GM21360 (cell line): ENCODE measurements around the gene KCNJ18.
"Not testable (repeated sequence)": the region's sequence is repeated elsewhere in the genome, so short reads cannot be mapped to it uniquely, and the experiment has no call there.

Experiments
- ATAC-seq: cut with Tn5 transposase; IDR thresholded peaks from one replicate; pipeline ENCODE4 v1.9.1; 2021; ENCODE audit warnings: mild to moderate bottlenecking, moderate library complexity; ENCODE audit not compliant: unreplicated experiment

KCNJ18 gene

DNA sequence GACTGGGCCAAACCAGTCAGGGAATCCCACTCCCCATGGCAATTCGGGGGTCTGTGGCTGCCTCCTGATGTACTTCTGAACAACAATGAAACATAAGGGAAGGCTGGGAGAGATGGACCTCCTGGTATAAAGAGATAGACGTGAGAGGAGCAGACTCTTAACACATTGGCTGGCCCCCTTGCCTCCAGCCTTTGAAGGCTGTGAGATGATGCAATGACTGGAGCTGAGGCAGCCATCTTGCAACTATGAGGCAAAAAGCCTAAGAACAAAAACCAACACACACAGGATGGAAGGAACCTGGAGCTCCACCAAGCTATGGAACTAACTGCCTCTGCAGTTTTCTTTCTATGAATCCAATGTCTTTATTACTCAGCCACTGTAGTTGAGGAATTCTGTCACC, 58.8 kb downstream of the KCNJ18 start:
- ATAC-seq = not testable (repeated sequence)
